AG10803 (cell line): Measurements from ENCODE around the gene MAN1C1.

Source experiments
- DNase-seq: peaks from one replicate; pipeline ENCODE4 v3.0.0; 2010; ENCODE audit warnings: low read depth
- H3K4me3 ChIP-seq: 2 replicates; pipeline ENCODE4 v1.5.1; 2011; ENCODE audit warnings: mild to moderate bottlenecking, low read length, control low read depth
- CTCF ChIP-seq: conservative IDR thresholded peaks from 2 replicates; pipeline ENCODE4 v1.5.1; 2011; ENCODE audit warnings: mild to moderate bottlenecking, low read length, control low read depth, inconsistent platforms

The MAN1C1 gene

GRCh38 chr1:25679171-25679570 lies 62.6 kb downstream of the MAN1C1 start:
- DNase-seq = no peak
- H3K4me3 ChIP-seq = no peak overlapping the region
- no peak for TF ChIP-seq CTCF

- DNase-seq = no peak
- H3K4me3 ChIP-seq = no peak overlapping the region
- TF ChIP-seq CTCF = no peak
Observed at GRCh38 chr1:25680701-25681100, 64.1 kb downstream of the MAN1C1 start.

- H3K4me3 ChIP-seq = no peak overlapping the region
- DNase-seq = no peak
- TF ChIP-seq CTCF = no peak
Observed at GRCh38 chr1:25682059-25682601, 65.5 kb downstream of the MAN1C1 start.

GRCh38 chr1:25683177-25683576 lies 66.6 kb downstream of the MAN1C1 start:
- no peak overlapping the region for H3K4me3 ChIP-seq
- DNase-seq = no peak
- TF ChIP-seq CTCF = no peak

GRCh38 chr1:25683731-25684130 lies 67.1 kb downstream of the MAN1C1 start:
- DNase-seq = peak; percentile 33
- no peak overlapping the region for H3K4me3 ChIP-seq
- no peak for TF ChIP-seq CTCF

GRCh38 chr1:25684216-25684965 lies 67.8 kb downstream of the MAN1C1 start:
- no peak overlapping the region for H3K4me3 ChIP-seq
- TF ChIP-seq CTCF = no peak
- no peak for DNase-seq

- no peak for TF ChIP-seq CTCF
- no peak for DNase-seq
- H3K4me3 ChIP-seq = no peak overlapping the region
Observed at GRCh38 chr1:25685211-25685750, 68.7 kb downstream of the MAN1C1 start.
